HepG2 (cell line): ENCODE data around the gene YAP1.

Experiments
- BHLHE40 ChIP-seq: IDR thresholded peaks from 2 replicates; pipeline ENCODE4 v1.6.1; 2011; ENCODE audit warnings: low read length, improper control_type of control experiment
- ZNF253 ChIP-seq: sonication (generic); formaldehyde crosslinking; IDR thresholded peaks from 2 replicates; pipeline ENCODE4 v1.8.0; 2022; ENCODE audit warnings: mild to moderate bottlenecking, missing genetic modification reagents, borderline replicate concordance
- TF ChIP-seq, protein P1 (sequence below): sonication (generic); formaldehyde crosslinking; IDR thresholded peaks from 2 replicates; pipeline ENCODE4 v1.4.0; 2020; ENCODE audit warnings: missing genetic modification reagents

DNA sequence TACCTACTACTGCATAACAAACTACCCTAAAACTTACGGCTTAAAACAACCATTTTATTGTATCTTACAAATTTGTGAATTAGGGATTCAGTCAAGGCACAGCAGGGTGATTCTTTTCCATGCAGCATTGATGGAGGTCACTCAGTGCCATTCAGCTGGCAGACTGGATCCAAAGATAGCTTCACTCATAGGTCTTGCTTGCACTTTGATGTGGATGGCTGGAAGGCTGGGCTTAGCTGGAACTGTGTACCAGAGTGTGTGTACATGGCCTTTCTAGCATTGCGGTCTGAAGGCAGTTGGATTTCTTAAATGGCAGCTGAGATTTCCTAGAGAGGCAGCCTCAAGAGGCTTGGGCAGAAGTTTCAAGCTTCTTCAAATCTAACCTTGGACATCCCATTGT is 25.0 kb downstream of the YAP1 start:
- TF ChIP-seq BHLHE40 (no peak), ZNF253 (CRISPR knock-in tag) (no peak)
- TF ChIP-seq, protein P1, sequence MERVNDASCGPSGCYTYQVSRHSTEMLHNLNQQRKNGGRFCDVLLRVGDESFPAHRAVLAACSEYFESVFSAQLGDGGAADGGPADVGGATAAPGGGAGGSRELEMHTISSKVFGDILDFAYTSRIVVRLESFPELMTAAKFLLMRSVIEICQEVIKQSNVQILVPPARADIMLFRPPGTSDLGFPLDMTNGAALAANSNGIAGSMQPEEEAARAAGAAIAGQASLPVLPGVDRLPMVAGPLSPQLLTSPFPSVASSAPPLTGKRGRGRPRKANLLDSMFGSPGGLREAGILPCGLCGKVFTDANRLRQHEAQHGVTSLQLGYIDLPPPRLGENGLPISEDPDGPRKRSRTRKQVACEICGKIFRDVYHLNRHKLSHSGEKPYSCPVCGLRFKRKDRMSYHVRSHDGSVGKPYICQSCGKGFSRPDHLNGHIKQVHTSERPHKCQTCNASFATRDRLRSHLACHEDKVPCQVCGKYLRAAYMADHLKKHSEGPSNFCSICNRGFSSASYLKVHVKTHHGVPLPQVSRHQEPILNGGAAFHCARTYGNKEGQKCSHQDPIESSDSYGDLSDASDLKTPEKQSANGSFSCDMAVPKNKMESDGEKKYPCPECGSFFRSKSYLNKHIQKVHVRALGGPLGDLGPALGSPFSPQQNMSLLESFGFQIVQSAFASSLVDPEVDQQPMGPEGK, result no peak
